ENCODE measurements around the gene GPX2. TPM values are rescaled to one million over a fixed set of nuclear protein-coding genes. Genes with fewer than 3 reads are reported as not detected.

Gene GPX2
- total RNA-seq, 1 donor from 2014 or later: not detected

GRCh38 chr14:64945431-64946178, 3.1 kb upstream of the GPX2 start:
- Mint-ChIP-seq H3K9me3 (no peaks in the 10 kb centered on the region), H3K27me3 (no peaks in the 10 kb centered on the region), H3K4me3 (no peak overlapping the region), H3K4me1 (peaks cover 15% of the 10 kb centered on the region), H3K36me3 (ENCODE audit: low read depth) (peaks cover 39% of the 10 kb centered on the region), H3K27ac (no peak overlapping the region)
- no peak for ATAC-seq (ENCODE audit: low read depth)
- TF ChIP-seq CTCF (IDR thresholded peaks at IDR 0.05): no peak
- DNase-seq: no peak
- intact Hi-C loops (cut with micrococcal nuclease): no loop called here
- POLR2A ChIA-PET: no interaction called here
- CTCF ChIA-PET: no interaction called here

- no peak overlapping the region for H3K27ac Mint-ChIP-seq
- peaks cover 15% of the 10 kb centered on the region for H3K4me1 Mint-ChIP-seq
- H3K9me3 Mint-ChIP-seq: no peaks in the 10 kb centered on the region
- TF ChIP-seq CTCF (IDR thresholded peaks at IDR 0.05): no peak
- H3K27me3 Mint-ChIP-seq: no peaks in the 10 kb centered on the region
- H3K4me3 Mint-ChIP-seq: no peak overlapping the region
- no peak for ATAC-seq (ENCODE audit: low read depth)
- intact Hi-C loops (cut with micrococcal nuclease): no loop called here
- POLR2A ChIA-PET: no interaction called here
- CTCF ChIA-PET: no interaction called here
- peaks cover 46% of the 10 kb centered on the region for H3K36me3 Mint-ChIP-seq (ENCODE audit: low read depth)
- no peak for DNase-seq
Observed at GRCh38 chr14:64944861-64945260, 2.3 kb upstream of the GPX2 start.

GRCh38 chr14:64944041-64944440, 1.5 kb upstream of the GPX2 start:
- no peaks in the 10 kb centered on the region for H3K27me3 Mint-ChIP-seq
- no peak for TF ChIP-seq CTCF (IDR thresholded peaks at IDR 0.05)
- H3K4me3 Mint-ChIP-seq: no peak overlapping the region
- ATAC-seq (ENCODE audit: low read depth) (no peak), DNase-seq (no peak)
- CTCF ChIA-PET: no interaction called here
- H3K27ac Mint-ChIP-seq: no peak overlapping the region
- H3K4me1 Mint-ChIP-seq: peaks cover 15% of the 10 kb centered on the region
- intact Hi-C loops (cut with micrococcal nuclease): no loop called here
- POLR2A ChIA-PET: no interaction called here
- peaks cover 50% of the 10 kb centered on the region for H3K36me3 Mint-ChIP-seq (ENCODE audit: low read depth)
- H3K9me3 Mint-ChIP-seq: no peaks in the 10 kb centered on the region

- Mint-ChIP-seq H3K4me3 (no peak overlapping the region), H3K27me3 (no peaks in the 10 kb centered on the region), H3K4me1 (peaks cover 15% of the 10 kb centered on the region), H3K36me3 (ENCODE audit: low read depth) (peaks cover 50% of the 10 kb centered on the region), H3K9me3 (no peaks in the 10 kb centered on the region), H3K27ac (peak overlapping the region; percentile 62)
- DNase-seq (no peak), ATAC-seq (ENCODE audit: low read depth) (no peak)
- intact Hi-C loops (cut with micrococcal nuclease): no loop called here
- CTCF ChIA-PET: no interaction called here
- POLR2A ChIA-PET: no interaction called here
- no peak for TF ChIP-seq CTCF (IDR thresholded peaks at IDR 0.05)
Observed at GRCh38 chr14:64943556-64943955, 1.0 kb upstream of the GPX2 start.

- Mint-ChIP-seq H3K27ac (no peak overlapping the region), H3K27me3 (no peaks in the 10 kb centered on the region), H3K4me1 (peaks cover 15% of the 10 kb centered on the region), H3K36me3 (ENCODE audit: low read depth) (peaks cover 77% of the 10 kb centered on the region), H3K9me3 (no peaks in the 10 kb centered on the region), H3K4me3 (no peak overlapping the region)
- intact Hi-C loops (cut with micrococcal nuclease): no loop called here
- ChIA-PET CTCF (no interaction called here), POLR2A (interaction anchor here (0.7 kb wide), 1 partner anchor 1001 kb away, joined by 3 read pairs; no protein-coding TSS in a partner anchor)
- DNase-seq: no peak
- TF ChIP-seq CTCF (IDR thresholded peaks at IDR 0.05): no peak
- ATAC-seq (ENCODE audit: low read depth): no peak
Observed at GRCh38 chr14:64940336-64940910, 2.1 kb downstream of the GPX2 start.

Data from activated B cell treated with CpG ODN at 0.5 μM for 24 hours (primary cell).